Activated naive CD8-positive, alpha-beta T cell treated with anti-CD3 and anti-CD28 coated beads, Interleukin-2, amount 10 ng/mL, durations not matched to agents 7 days and 5 days (primary cell): ENCODE results near the gene ADAD2. TPM values are rescaled to one million over a fixed set of nuclear protein-coding genes. Genes with fewer than 3 reads are reported as not detected.
"Not testable (repeated sequence)": the region's sequence is repeated elsewhere in the genome, so short reads cannot be mapped to it uniquely, and the experiment has no call there.

Source experiments
- ATAC-seq: fragments of 150-1000 bp; cut with Tn5 transposase; one replicate; pipeline ENCODE4 v1.10.0; 2021; ENCODE audit warnings: low read depth, moderate library complexity
- POLR2A ChIA-PET: fragments of 350-600 bp; sonication (Branson Sonifier 250); formaldehyde crosslinking; loops from one replicate; lab custom pipeline; 2021; ENCODE audit warnings: antibody characterized with exemption; lab: Charles Lee
- DNase-seq: peaks from one replicate; pipeline ENCODE4 v3.0.0; 2021
- H3K27ac Mint-ChIP-seq: one replicate; pipeline ENCODE4 v1.8.0; 2022; ENCODE audit warnings: mild to moderate bottlenecking, mixed read lengths
- H3K27me3 Mint-ChIP-seq: one replicate; pipeline ENCODE4 v1.8.0; 2022; ENCODE audit warnings: mild to moderate bottlenecking, moderate library complexity, mixed read lengths
- H3K36me3 Mint-ChIP-seq: one replicate; pipeline ENCODE4 v1.8.0; 2021; ENCODE audit warnings: mild to moderate bottlenecking, mixed read lengths
- H3K4me1 Mint-ChIP-seq: one replicate; pipeline ENCODE4 v1.8.0; 2021; ENCODE audit warnings: mixed read lengths
- H3K4me3 Mint-ChIP-seq: one replicate; pipeline ENCODE4 v1.8.0; 2022; ENCODE audit warnings: mild to moderate bottlenecking, moderate library complexity, mixed read lengths
- H3K9me3 Mint-ChIP-seq: one replicate; pipeline ENCODE4 v1.8.0; 2021; ENCODE audit warnings: mixed read lengths
- total RNA-seq, 2 experiments: library from RNA; stranded (reverse); gene quantifications; one replicate each; pipeline ENCODE4 v1.2.3, GENCODE V29; 2021

The ADAD2 gene
- total RNA-seq, 2 experiments from 2014 or later = not detected

DNA sequence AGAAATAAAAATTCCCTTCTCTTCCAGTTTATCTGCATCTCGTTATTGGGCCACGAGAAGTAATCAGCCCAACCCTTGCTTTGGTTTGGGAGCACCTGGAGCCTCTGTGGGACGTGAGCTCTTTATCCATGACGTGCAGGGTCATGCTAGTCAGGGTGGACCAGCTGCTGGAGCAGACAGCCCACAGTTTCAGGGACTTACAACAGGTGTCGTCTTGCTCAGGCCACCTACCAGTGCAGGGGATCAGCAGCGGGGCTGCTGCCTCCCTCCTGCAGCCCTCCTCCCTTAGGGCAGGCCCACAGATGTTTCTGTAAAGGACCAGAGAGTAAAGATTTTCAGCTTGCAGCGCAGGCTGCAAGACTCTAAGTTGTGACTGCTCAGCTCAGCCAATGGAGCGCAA lies 16.9 kb downstream of the ADAD2 start:
- Mint-ChIP-seq H3K27me3 (peaks cover 2% of the 10 kb centered on the region), H3K9me3 (no peaks in the 10 kb centered on the region), H3K36me3 (no peaks in the 10 kb centered on the region), H3K27ac (no peak overlapping the region), H3K4me1 (no peaks in the 10 kb centered on the region), H3K4me3 (no peak overlapping the region)
- no peak for DNase-seq
- POLR2A ChIA-PET = no interaction called here
- ATAC-seq = no peak

GRCh38 chr16:84209989-84210388 lies 19.0 kb downstream of the ADAD2 start:
- Mint-ChIP-seq H3K9me3 (no peaks in the 10 kb centered on the region), H3K4me1 (no peaks in the 10 kb centered on the region), H3K27me3 (peaks cover 2% of the 10 kb centered on the region), H3K4me3 (no peak overlapping the region), H3K27ac (no peak overlapping the region), H3K36me3 (no peaks in the 10 kb centered on the region)
- ATAC-seq (no peak), DNase-seq (no peak)
- POLR2A ChIA-PET = no interaction called here

GRCh38 chr16:84212154-84212553 lies 21.2 kb downstream of the ADAD2 start:
- H3K4me1 Mint-ChIP-seq = no peaks in the 10 kb centered on the region
- no peaks in the 10 kb centered on the region for H3K9me3 Mint-ChIP-seq
- DNase-seq (no peak), ATAC-seq (no peak)
- peaks cover 2% of the 10 kb centered on the region for H3K27me3 Mint-ChIP-seq
- H3K27ac Mint-ChIP-seq = no peak overlapping the region
- H3K36me3 Mint-ChIP-seq = no peaks in the 10 kb centered on the region
- H3K4me3 Mint-ChIP-seq = no peak overlapping the region
- POLR2A ChIA-PET = no interaction called here

DNA sequence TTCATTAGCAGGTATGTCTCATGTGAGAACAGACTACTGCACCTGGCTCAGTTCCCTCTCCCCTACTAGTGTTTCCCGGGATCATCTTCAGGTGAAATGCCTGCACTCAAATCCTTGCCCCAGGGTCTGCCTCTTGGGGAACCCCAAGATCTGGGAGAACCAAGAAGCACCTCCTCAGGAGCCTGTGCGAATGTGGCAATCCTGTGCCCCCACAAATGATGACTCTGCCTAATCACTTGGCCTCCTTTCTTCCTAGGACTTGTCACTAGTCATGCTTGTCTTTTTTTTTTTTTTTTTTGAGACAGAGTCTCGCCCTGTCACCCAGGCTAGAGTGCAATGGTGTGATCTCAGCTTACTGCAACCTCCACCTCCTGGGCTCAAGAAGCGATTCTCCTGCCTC lies 21.7 kb downstream of the ADAD2 start:
- Mint-ChIP-seq H3K4me3 (no peak overlapping the region), H3K36me3 (no peaks in the 10 kb centered on the region), H3K9me3 (no peaks in the 10 kb centered on the region), H3K4me1 (no peaks in the 10 kb centered on the region), H3K27ac (no peak overlapping the region), H3K27me3 (peaks cover 3% of the 10 kb centered on the region)
- ATAC-seq (no peak), DNase-seq (no peak)
- POLR2A ChIA-PET = no interaction called here

DNA sequence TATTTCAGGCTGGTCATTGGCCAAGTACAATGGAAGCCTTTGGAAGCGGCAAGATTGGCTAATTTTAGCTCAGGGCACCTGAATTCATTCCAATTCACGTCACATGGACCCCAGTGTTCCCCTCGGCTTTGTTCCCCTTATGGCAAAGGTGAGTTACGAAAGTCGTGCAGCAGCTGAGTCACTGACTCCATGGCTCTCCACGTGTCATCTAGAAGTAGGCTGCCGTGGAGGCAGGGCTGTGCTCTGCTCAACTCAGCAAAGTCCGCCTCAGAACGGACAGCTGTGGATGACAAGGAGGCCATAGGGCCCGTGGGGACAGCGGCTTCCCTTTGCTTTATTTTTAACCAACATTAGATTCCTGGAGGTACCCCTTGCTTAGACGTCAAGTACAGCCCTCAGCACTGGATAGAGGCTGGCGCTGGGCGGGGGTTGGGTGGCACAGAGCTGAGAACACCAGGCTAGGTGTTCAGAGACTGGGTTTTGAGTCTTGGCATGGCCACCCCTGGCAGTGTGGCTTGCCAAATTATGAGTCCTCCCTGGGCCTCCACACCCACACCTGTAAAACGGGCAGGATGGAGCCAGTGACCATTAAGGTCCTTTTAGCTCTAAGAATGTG lies 23.6 kb downstream of the ADAD2 start:
- H3K27me3 Mint-ChIP-seq = peaks cover 3% of the 10 kb centered on the region

DNA sequence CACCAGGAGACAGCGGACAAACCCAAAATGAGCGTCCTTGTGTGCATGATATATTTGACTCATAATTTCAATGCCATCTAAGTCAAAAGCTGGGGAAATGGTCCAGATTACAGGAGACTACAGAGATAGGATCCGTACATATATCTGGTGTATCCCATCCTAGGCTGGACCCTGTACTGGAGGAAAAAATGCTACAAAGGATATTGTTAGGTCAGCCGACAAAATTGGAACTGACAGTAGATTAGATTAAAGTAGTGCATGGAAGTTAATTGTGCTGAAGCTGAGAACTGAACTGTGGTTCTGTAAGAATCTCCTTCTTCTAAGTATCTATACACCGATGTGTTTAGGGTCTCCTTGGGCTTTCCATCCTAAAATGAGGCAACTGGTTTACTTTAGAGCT lies 24.6 kb downstream of the ADAD2 start:
- no peak for ATAC-seq
- POLR2A ChIA-PET = no interaction called here
- H3K9me3 Mint-ChIP-seq = no peaks in the 10 kb centered on the region

More for the DNA sequence above, 23.6 kb downstream of the ADAD2 start:
- H3K27ac Mint-ChIP-seq = no peak overlapping the region
- H3K4me1 Mint-ChIP-seq = no peaks in the 10 kb centered on the region
- ATAC-seq (no peak), DNase-seq (no peak)
- H3K4me3 Mint-ChIP-seq = no peak overlapping the region
- H3K9me3 Mint-ChIP-seq = no peaks in the 10 kb centered on the region
- H3K36me3 Mint-ChIP-seq = no peaks in the 10 kb centered on the region
- POLR2A ChIA-PET = no interaction called here

DNA sequence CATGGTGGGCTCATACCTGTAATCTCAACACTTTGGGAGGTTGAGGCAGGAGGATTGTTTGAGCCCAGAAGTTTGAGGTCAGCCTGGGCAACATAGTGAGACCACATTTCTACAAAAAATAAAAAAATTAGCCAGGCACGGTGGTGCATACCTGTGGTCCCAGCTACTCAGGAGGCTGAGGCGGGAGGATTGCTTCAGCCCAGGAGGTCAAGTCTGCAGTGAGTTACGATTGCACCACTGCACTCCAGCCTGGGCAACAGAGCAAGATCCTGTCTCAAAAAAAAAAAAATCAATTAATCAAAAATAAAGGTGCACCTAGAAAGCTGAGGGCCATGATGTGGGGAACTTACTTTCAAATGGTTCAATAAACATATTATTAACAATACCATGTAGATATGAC lies 25.2 kb downstream of the ADAD2 start:
- H3K4me3 Mint-ChIP-seq, POLR2A ChIA-PET, H3K27ac Mint-ChIP-seq, H3K4me1 Mint-ChIP-seq, H3K27me3 Mint-ChIP-seq, H3K9me3 Mint-ChIP-seq, H3K36me3 Mint-ChIP-seq, ATAC-seq, DNase-seq: not testable (repeated sequence)

More for the DNA sequence above, 24.6 kb downstream of the ADAD2 start:
- no peak for DNase-seq
- Mint-ChIP-seq H3K4me3 (no peak overlapping the region), H3K27ac (no peak overlapping the region), H3K4me1 (no peaks in the 10 kb centered on the region), H3K36me3 (no peaks in the 10 kb centered on the region), H3K27me3 (peaks cover 3% of the 10 kb centered on the region)

GRCh38 chr16:84218176-84218823 lies 27.3 kb downstream of the ADAD2 start:
- DNase-seq (no peak), ATAC-seq (no peak)
- H3K27ac Mint-ChIP-seq = no peak overlapping the region
- no peaks in the 10 kb centered on the region for H3K4me1 Mint-ChIP-seq
- no peaks in the 10 kb centered on the region for H3K9me3 Mint-ChIP-seq
- H3K36me3 Mint-ChIP-seq = no peaks in the 10 kb centered on the region
- no peak overlapping the region for H3K4me3 Mint-ChIP-seq
- POLR2A ChIA-PET = no interaction called here
- H3K27me3 Mint-ChIP-seq = peaks cover 3% of the 10 kb centered on the region

GRCh38 chr16:84218956-84219355 lies 28.0 kb downstream of the ADAD2 start:
- H3K9me3 Mint-ChIP-seq = no peaks in the 10 kb centered on the region
- no peak for ATAC-seq
- peaks cover 3% of the 10 kb centered on the region for H3K27me3 Mint-ChIP-seq
- POLR2A ChIA-PET = no interaction called here
- H3K27ac Mint-ChIP-seq = no peak overlapping the region
- no peaks in the 10 kb centered on the region for H3K4me1 Mint-ChIP-seq
- H3K4me3 Mint-ChIP-seq = no peak overlapping the region
- no peaks in the 10 kb centered on the region for H3K36me3 Mint-ChIP-seq
- no peak for DNase-seq

- Mint-ChIP-seq H3K9me3 (no peaks in the 10 kb centered on the region), H3K4me1 (no peaks in the 10 kb centered on the region), H3K27ac (no peak overlapping the region), H3K36me3 (no peaks in the 10 kb centered on the region), H3K4me3 (no peak overlapping the region), H3K27me3 (peaks cover 4% of the 10 kb centered on the region)
- POLR2A ChIA-PET = no interaction called here
- ATAC-seq = no peak
- no peak for DNase-seq
Measured at GRCh38 chr16:84220851-84221250, 29.9 kb downstream of the ADAD2 start.

- ATAC-seq (no peak), DNase-seq (no peak)
- peaks cover 7% of the 10 kb centered on the region for H3K27me3 Mint-ChIP-seq
- H3K4me1 Mint-ChIP-seq = no peaks in the 10 kb centered on the region
- H3K27ac Mint-ChIP-seq = no peak overlapping the region
- H3K36me3 Mint-ChIP-seq = no peaks in the 10 kb centered on the region
- no peak overlapping the region for H3K4me3 Mint-ChIP-seq
- POLR2A ChIA-PET = no interaction called here
- H3K9me3 Mint-ChIP-seq = no peaks in the 10 kb centered on the region
Measured at GRCh38 chr16:84223456-84223855, 32.5 kb downstream of the ADAD2 start.

- ATAC-seq = no peak
- no peaks in the 10 kb centered on the region for H3K4me1 Mint-ChIP-seq
Measured at GRCh38 chr16:84224554-84224953, 33.6 kb downstream of the ADAD2 start.

GRCh38 chr16:84225126-84225525 lies 34.2 kb downstream of the ADAD2 start:
- POLR2A ChIA-PET = no interaction called here
- peaks cover 7% of the 10 kb centered on the region for H3K27me3 Mint-ChIP-seq
- no peaks in the 10 kb centered on the region for H3K36me3 Mint-ChIP-seq
- H3K27ac Mint-ChIP-seq = no peak overlapping the region
- DNase-seq (no peak), ATAC-seq (no peak)
- no peaks in the 10 kb centered on the region for H3K9me3 Mint-ChIP-seq
- no peaks in the 10 kb centered on the region for H3K4me1 Mint-ChIP-seq
- no peak overlapping the region for H3K4me3 Mint-ChIP-seq

More at GRCh38 chr16:84224554-84224953, 33.6 kb downstream of the ADAD2 start:
- Mint-ChIP-seq H3K27ac (no peak overlapping the region), H3K36me3 (no peaks in the 10 kb centered on the region), H3K9me3 (no peaks in the 10 kb centered on the region), H3K27me3 (peaks cover 7% of the 10 kb centered on the region), H3K4me3 (no peak overlapping the region)
- DNase-seq = no peak
- POLR2A ChIA-PET = no interaction called here

DNA sequence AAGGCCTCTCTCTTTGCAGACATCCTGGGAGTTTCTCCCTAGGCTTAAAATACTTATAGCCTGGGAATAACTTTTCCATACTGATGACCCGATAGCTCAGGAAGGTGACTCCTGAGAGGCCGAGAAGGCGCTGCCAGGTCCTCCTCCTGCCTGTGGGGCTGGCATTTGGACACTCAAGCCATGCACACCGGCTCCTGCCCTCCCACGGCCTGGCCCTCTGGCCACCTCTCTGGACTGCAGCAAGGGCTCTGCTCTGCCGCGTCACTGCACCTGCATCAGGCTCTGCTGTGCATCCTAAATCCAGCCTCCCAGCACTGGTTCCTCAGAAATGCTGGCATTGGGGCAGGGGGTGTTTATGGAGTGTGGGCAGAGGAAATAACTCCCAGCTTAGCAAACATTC lies 34.6 kb downstream of the ADAD2 start:
- no peaks in the 10 kb centered on the region for H3K4me1 Mint-ChIP-seq
- H3K27me3 Mint-ChIP-seq = peaks cover 7% of the 10 kb centered on the region
- no peaks in the 10 kb centered on the region for H3K36me3 Mint-ChIP-seq
- POLR2A ChIA-PET = no interaction called here
- DNase-seq (no peak), ATAC-seq (no peak)
- no peak overlapping the region for H3K27ac Mint-ChIP-seq
- H3K9me3 Mint-ChIP-seq = no peaks in the 10 kb centered on the region
- no peak overlapping the region for H3K4me3 Mint-ChIP-seq
